ENCODE measurements around the gene SIN3A. TPM values are rescaled to one million over a fixed set of nuclear protein-coding genes. Genes with fewer than 3 reads are reported as not detected.

Gene SIN3A
- total and polyA plus RNA-seq, 9 of the 15 experiments (the other 6 are each of a cell fraction or from before 2014, with no cell fraction given): 11.1 to 70.3 (median 25.3) TPM

DNA sequence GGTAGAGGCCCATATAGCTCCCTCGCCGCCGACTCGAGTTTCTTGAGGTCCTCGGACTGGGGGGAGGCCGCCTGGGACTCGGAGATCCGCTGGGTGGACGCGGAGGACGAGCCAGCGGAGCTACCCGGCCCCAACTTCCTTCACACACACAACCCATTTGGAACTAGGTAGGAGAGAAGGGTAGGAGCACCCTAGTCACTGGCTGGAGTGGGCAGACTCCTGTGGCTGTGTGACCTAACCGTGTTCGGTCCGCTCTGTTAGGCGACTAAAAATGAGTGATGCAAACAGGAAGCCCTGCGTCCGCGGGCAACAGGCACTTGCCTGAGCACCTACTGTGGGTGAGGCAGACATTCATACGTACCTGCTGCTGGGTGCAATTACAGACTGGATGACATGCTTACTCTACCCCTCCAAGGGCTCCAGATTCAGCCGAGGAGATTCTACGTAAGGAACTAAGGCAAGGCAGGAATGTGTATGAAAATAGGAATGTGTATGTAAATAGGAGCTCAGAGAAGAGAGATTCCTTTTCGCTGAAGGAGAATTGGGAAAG, 4.6 kb upstream of the SIN3A start (continued):
- TF ChIP-seq, protein P1, sequence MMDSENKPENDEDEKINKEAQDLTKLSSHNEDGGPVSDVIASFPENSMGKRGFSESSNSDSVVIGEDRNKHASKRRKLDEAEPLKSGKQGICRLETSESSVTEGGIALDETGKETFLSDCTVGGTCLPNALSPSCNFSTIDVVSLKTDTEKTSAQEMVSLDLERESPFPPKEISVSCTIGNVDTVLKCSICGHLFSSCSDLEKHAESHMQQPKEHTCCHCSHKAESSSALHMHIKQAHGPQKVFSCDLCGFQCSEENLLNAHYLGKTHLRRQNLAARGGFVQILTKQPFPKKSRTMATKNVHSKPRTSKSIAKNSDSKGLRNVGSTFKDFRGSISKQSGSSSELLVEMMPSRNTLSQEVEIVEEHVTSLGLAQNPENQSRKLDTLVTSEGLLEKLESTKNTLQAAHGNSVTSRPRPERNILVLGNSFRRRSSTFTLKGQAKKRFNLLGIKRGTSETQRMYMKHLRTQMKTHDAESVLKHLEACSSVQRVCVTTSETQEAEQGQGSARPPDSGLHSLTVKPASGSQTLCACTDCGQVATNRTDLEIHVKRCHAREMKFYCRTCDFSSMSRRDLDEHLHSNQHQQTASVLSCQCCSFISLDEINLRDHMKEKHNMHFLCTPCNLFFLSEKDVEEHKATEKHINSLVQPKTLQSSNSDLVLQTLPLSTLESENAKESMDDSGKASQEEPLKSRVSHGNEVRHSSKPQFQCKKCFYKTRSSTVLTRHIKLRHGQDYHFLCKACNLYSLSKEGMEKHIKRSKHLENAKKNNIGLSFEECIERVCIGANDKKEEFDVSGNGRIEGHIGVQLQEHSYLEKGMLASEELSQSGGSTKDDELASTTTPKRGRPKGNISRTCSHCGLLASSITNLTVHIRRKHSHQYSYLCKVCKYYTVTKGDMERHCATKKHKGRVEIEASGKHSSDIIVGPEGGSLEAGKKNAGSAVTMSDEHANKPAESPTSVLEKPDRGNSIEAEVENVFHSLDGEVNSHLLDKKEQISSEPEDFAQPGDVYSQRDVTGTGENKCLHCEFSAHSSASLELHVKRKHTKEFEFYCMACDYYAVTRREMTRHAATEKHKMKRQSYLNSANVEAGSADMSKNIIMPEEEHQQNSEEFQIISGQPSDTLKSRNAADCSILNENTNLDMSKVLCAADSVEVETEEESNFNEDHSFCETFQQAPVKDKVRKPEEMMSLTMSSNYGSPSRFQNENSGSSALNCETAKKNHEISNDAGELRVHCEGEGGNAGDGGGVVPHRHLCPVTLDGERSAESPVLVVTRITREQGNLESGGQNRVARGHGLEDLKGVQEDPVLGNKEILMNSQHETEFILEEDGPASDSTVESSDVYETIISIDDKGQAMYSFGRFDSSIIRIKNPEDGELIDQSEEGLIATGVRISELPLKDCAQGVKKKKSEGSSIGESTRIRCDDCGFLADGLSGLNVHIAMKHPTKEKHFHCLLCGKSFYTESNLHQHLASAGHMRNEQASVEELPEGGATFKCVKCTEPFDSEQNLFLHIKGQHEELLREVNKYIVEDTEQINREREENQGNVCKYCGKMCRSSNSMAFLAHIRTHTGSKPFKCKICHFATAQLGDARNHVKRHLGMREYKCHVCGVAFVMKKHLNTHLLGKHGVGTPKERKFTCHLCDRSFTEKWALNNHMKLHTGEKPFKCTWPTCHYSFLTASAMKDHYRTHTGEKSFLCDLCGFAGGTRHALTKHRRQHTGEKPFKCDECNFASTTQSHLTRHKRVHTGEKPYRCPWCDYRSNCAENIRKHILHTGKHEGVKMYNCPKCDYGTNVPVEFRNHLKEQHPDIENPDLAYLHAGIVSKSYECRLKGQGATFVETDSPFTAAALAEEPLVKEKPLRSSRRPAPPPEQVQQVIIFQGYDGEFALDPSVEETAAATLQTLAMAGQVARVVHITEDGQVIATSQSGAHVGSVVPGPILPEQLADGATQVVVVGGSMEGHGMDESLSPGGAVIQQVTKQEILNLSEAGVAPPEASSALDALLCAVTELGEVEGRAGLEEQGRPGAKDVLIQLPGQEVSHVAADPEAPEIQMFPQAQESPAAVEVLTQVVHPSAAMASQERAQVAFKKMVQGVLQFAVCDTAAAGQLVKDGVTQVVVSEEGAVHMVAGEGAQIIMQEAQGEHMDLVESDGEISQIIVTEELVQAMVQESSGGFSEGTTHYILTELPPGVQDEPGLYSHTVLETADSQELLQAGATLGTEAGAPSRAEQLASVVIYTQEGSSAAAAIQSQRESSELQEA (IDR thresholded peaks at IDR 0.05; ENCODE audit: low read depth): no peak
- TF ChIP-seq, protein P2, sequence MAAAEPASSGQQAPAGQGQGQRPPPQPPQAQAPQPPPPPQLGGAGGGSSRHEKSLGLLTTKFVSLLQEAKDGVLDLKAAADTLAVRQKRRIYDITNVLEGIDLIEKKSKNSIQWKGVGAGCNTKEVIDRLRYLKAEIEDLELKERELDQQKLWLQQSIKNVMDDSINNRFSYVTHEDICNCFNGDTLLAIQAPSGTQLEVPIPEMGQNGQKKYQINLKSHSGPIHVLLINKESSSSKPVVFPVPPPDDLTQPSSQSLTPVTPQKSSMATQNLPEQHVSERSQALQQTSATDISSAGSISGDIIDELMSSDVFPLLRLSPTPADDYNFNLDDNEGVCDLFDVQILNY (CRISPR knock-in tag; IDR thresholded peaks at IDR 0.05): no peak
- TF ChIP-seq JUN (IDR thresholded peaks at IDR 0.05; ENCODE audit: borderline replicate concordance, low read depth, low read length) (no peak), JUN (CRISPR knock-in tag; IDR thresholded peaks at IDR 0.05; ENCODE audit: borderline replicate concordance) (no peak), ZNF780A (CRISPR knock-in tag; IDR thresholded peaks at IDR 0.05) (no peak), ZNF76 (CRISPR knock-in tag; IDR thresholded peaks at IDR 0.05; ENCODE audit: borderline replicate concordance) (no peak), SMARCB1 (IDR thresholded peaks at IDR 0.05; ENCODE audit: insufficient read length, low read depth) (no peak), MAX (CRISPR knock-in tag; IDR thresholded peaks at IDR 0.05) (no peak), PML (IDR thresholded peaks at IDR 0.05; ENCODE audit: low read length) (no peak), BCOR (IDR thresholded peaks at IDR 0.05) (no peak)
- TF ChIP-seq, protein P3, sequence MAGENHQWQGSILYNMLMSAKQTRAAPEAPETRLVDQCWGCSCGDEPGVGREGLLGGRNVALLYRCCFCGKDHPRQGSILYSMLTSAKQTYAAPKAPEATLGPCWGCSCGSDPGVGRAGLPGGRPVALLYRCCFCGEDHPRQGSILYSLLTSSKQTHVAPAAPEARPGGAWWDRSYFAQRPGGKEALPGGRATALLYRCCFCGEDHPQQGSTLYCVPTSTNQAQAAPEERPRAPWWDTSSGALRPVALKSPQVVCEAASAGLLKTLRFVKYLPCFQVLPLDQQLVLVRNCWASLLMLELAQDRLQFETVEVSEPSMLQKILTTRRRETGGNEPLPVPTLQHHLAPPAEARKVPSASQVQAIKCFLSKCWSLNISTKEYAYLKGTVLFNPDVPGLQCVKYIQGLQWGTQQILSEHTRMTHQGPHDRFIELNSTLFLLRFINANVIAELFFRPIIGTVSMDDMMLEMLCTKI (IDR thresholded peaks at IDR 0.05; ENCODE audit: partially characterized antibody): no peak
- TF ChIP-seq, protein P4, sequence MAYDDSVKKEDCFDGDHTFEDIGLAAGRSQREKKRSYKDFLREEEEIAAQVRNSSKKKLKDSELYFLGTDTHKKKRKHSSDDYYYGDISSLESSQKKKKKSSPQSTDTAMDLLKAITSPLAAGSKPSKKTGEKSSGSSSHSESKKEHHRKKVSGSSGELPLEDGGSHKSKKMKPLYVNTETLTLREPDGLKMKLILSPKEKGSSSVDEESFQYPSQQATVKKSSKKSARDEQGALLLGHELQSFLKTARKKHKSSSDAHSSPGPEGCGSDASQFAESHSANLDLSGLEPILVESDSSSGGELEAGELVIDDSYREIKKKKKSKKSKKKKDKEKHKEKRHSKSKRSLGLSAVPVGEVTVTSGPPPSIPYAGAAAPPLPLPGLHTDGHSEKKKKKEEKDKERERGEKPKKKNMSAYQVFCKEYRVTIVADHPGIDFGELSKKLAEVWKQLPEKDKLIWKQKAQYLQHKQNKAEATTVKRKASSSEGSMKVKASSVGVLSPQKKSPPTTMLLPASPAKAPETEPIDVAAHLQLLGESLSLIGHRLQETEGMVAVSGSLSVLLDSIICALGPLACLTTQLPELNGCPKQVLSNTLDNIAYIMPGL (CRISPR knock-in tag; IDR thresholded peaks at IDR 0.05): no peak
- TF ChIP-seq, protein P5, sequence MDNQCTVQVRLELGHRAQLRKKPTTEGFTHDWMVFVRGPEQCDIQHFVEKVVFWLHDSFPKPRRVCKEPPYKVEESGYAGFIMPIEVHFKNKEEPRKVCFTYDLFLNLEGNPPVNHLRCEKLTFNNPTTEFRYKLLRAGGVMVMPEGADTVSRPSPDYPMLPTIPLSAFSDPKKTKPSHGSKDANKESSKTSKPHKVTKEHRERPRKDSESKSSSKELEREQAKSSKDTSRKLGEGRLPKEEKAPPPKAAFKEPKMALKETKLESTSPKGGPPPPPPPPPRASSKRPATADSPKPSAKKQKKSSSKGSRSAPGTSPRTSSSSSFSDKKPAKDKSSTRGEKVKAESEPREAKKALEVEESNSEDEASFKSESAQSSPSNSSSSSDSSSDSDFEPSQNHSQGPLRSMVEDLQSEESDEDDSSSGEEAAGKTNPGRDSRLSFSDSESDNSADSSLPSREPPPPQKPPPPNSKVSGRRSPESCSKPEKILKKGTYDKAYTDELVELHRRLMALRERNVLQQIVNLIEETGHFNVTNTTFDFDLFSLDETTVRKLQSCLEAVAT (IDR thresholded peaks at IDR 0.05): no peak

Data from K562 (cell line).